HG03565 (cell line): Measurements from ENCODE around the gene NBPF12.
"Not testable (repeated sequence)": the region's sequence is repeated elsewhere in the genome, so short reads cannot be mapped to it uniquely, and the experiment has no call there.

Experiments used
- ATAC-seq: cut with Tn5 transposase; IDR thresholded peaks from one replicate; pipeline ENCODE4 v1.9.1; 2021; ENCODE audit warnings: mild to moderate bottlenecking, moderate library complexity; ENCODE audit not compliant: unreplicated experiment

Gene NBPF12

DNA sequence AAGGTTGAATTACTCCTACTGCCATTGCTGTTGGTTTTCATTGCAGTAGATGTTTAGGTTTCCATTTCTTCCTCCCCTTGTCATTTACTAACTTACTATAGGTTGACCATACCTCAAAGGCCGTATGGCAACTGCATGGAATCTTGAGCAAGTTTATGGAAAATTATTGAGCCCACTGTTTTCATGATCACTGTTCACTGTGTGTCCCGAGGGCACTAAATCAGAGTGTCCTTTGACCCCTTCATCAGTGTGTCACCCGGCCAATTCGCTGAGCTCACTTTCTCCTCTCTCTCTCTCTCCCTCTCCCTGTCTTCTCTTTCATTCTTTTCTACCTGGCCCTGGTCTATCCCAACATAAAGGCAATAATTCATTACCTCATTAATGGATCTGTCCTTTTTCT, 47.7 kb downstream of the NBPF12 start:
- not testable (repeated sequence) for ATAC-seq

GRCh38 chr1:146986450-146986849, 48.3 kb downstream of the NBPF12 start:
- ATAC-seq, result not testable (repeated sequence)

GRCh38 chr1:146987502-146987901, 49.4 kb downstream of the NBPF12 start:
- not testable (repeated sequence) for ATAC-seq

DNA sequence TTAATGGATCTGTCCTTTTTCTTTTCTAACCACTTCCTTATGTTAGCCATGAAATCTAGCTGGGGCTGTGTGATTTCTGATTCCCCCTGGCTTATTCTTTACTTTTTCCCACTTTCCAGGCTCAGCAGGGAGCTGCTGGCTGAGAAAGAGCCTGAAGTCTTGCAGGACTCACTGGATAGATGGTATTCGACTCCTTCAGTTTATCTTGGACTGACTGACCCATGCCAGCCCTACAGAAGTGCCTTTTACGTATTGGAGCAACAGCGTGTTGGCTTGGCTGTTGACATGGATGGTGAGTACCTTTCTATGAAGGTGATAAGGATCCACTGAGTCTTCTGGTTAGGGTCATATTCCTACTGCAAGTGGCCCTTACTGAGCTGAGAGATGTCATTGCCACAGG, 51.3 kb downstream of the NBPF12 start:
- not testable (repeated sequence) for ATAC-seq

DNA sequence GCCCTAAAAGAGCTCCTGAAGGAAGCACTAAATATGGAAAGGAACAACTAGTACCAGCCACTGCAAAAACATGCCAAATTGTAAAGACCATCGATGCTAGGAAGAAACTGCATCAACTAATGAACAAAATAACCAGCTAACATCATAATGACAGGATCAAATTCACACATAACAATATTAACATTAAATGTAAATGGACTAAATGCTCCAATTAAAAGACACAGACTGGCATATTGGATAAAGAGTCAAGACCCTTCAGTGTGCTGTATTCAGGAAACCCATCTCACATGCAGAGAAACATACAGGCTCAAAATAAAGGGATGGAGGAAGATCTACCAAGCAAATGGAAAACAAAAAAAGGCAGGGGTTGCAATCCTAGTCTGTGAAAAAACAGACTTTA, 70.4 kb downstream of the NBPF12 start:
- ATAC-seq, result not testable (repeated sequence)

- ATAC-seq, result not testable (repeated sequence)
Measured at GRCh38 chr1:147026975-147027374, 88.9 kb downstream of the NBPF12 start.

DNA sequence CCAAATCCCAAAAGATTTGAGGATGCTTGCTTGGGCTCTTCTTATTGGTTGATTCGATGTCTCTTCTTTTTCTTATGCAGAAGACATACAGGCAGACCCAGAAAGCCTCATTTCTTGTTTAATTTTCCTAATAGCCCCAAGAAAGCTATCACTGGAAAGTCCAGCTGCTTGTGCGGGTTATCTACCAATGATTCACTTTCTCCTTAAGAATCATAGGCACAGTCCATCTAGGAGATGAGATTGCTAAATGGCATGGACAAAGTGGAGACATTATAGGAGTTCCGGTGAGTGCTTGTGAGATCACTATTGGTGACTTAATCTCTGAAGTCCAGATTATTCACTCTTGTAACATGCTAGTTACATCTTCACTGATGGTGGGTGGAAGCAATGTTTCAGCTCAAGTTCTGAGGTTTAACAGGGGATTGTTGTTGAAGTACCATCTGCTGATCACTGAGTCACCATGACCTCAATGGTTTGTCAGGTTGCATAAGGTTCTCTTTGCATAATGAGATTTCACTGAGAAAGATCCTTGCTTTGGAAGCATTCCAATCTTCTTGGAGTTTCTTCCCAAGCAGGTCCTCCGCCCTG, 92.0 kb downstream of the NBPF12 start:
- not testable (repeated sequence) for ATAC-seq

DNA sequence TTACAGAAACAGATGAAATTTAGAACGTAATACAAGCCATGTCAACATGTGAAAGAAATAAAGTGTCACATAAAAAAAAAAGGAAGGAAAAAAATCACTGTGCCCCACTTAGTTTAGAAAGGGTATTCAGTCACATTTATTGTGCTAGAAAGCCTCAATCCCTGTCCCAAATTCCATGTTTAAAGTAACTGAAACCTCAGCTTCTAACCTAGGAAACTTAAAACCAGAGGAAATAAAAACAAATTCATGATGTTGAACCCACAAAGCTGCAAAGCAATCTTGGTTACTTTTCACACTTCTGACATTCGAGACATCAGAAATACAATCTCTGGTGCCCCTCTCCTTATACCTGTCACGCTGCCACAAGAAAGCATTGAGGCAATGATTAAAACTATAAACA, 101.8 kb downstream of the NBPF12 start:
- no peak for ATAC-seq

- ATAC-seq, result not testable (repeated sequence)
Measured at GRCh38 chr1:147042891-147043290, 104.8 kb downstream of the NBPF12 start.

- ATAC-seq, result not testable (repeated sequence)
Measured at GRCh38 chr1:147044511-147044910, 106.4 kb downstream of the NBPF12 start.
